ENCODE results near the gene FAM219B.

GRCh38 chr15:74920456-74920855, 13.8 kb upstream of the FAM219B start:
- TF ChIP-seq POLR2AphosphoS5 (IDR thresholded peaks at IDR 0.05; ENCODE audit: low read depth, low read length): no peak
- no peak for TF ChIP-seq TAF1 (IDR thresholded peaks at IDR 0.05; ENCODE audit: borderline replicate concordance, low read depth, low read length)
